Uterus (tissue), 4 donors: Measurements from ENCODE around the gene GMPPB. TPM values are rescaled to one million over a fixed set of nuclear protein-coding genes. Genes with fewer than 3 reads are reported as not detected.
A peak's percentile ranks its signal among the peaks of the same experiment; 100 is the strongest.
"Not testable (repeated sequence)": the region's sequence is repeated elsewhere in the genome, so short reads cannot be mapped to it uniquely, and the experiment has no call there.

Experiments used
- DNase-seq, 2 donors: peaks; one replicate each; pipeline ENCODE4 v3.0.0-alpha.2; 2019 to 2020
- H3K27ac ChIP-seq, 2 donors: fragments of 200-600 bp; sonication (generic); 1 replicate in 1 of 2; 2 replicates in 1 of 2; pipeline ENCODE4 v1.5.1; 2016 to 2018
- H3K27me3 ChIP-seq, 2 donors: fragments of 200-600 bp; sonication (generic); one replicate each; pipeline ENCODE4 v1.5.1; 2018 to 2019; ENCODE audit warnings: control low read depth in 1 of 2
- H3K36me3 ChIP-seq, 2 donors: fragments of 200-600 bp; sonication (generic); one replicate each; pipeline ENCODE4 v1.5.1; 2019; ENCODE audit warnings: control low read depth in 1 of 2
- H3K4me1 ChIP-seq, 2 donors: fragments of 200-600 bp; sonication (generic); one replicate each; pipeline ENCODE4 v1.5.1; 2018 to 2019; ENCODE audit warnings: control low read depth in 1 of 2
- H3K4me3 ChIP-seq, 2 donors: fragments of 200-600 bp; sonication (generic); 1 replicate in 1 of 2; 2 replicates in 1 of 2; pipeline ENCODE4 v1.5.1; 2018 to 2019; ENCODE audit warnings: mild to moderate bottlenecking in 1 of 2
- H3K9me3 ChIP-seq, 2 donors: fragments of 200-600 bp; sonication (generic); one replicate each; pipeline ENCODE4 v1.5.1; 2019; ENCODE audit warnings: control low read depth in 1 of 2
- CTCF ChIP-seq, 4 experiments: fragments of 200-600 bp in 2 of 4; fragments of 450-650 bp in 2 of 4; sonication (generic) in 2 of 4; IDR thresholded peaks; one replicate each; pipeline ENCODE4 v1.5.1; 2016 to 2019; ENCODE audit warnings: antibody characterized with exemption in 4 of 4, mild to moderate bottlenecking in 2 of 4, moderate library complexity in 1 of 4
- POLR2A ChIP-seq, 2 donors: fragments of 450-650 bp; IDR thresholded peaks; one replicate each; pipeline ENCODE4 v1.6.1; 2016; ENCODE audit warnings: antibody characterized with exemption in 2 of 2, mild to moderate bottlenecking in 1 of 2, moderate library complexity in 1 of 2
- intact Hi-C: fragments of 100-400 bp; cut with DNase I; formaldehyde crosslinking; loops from one replicate; pipeline ENCODE4 v1.15.1; 2023; ENCODE audit warnings: low total_unique reads
- total RNA-seq, 4 donors: library from RNA; depleted of rRNA in 3 of 4; stranded (reverse); fragments of >200 nt in 3 of 4; gene quantifications; one replicate each; pipeline versions ENCODE4 v1.1.0 to v1.2.4, GENCODE V29; 2014 to 2023
- donor health status: DM: yes; HTN: yes; CAD: no.

GMPPB gene
- total RNA-seq, 4 donors from 2014 or later: 7.7 to 44.8 (median 27.1) TPM

GRCh38 chr3:49701388-49702077, 22.2 kb downstream of the GMPPB start:
- no peak overlapping the region for H3K4me3 ChIP-seq
- no peaks in the 10 kb centered on the region for H3K9me3 ChIP-seq
- intact Hi-C loops: loop anchor here (10.0 kb wide), 1 partner anchor 133 kb away; no protein-coding TSS in a partner anchor
- no peaks in the 10 kb centered on the region for H3K4me1 ChIP-seq
- H3K27ac ChIP-seq: no peak overlapping the region
- no peaks in the 10 kb centered on the region for H3K27me3 ChIP-seq
- TF ChIP-seq CTCF (IDR thresholded peaks at IDR 0.05) (peak in 1 of 4 experiments; percentile 8), POLR2A (IDR thresholded peaks at IDR 0.05) (no peak)
- no peak for DNase-seq
- no peaks in the 10 kb centered on the region for H3K36me3 ChIP-seq

- Histone ChIP-seq H3K36me3 (no peaks in the 10 kb centered on the region), H3K27me3 (no peaks in the 10 kb centered on the region), H3K27ac (no peak overlapping the region), H3K4me3 (no peak overlapping the region), H3K4me1 (no peaks in the 10 kb centered on the region), H3K9me3 (no peaks in the 10 kb centered on the region)
- TF ChIP-seq CTCF (IDR thresholded peaks at IDR 0.05) (no peak), POLR2A (IDR thresholded peaks at IDR 0.05) (no peak)
- intact Hi-C loops: loop anchor here (10.0 kb wide), 1 partner anchor 134 kb away; no protein-coding TSS in a partner anchor
- no peak for DNase-seq
Measured at GRCh38 chr3:49700453-49701128, 23.2 kb downstream of the GMPPB start.

- Histone ChIP-seq H3K4me3 (no peak overlapping the region), H3K9me3 (no peaks in the 10 kb centered on the region), H3K4me1 (no peaks in the 10 kb centered on the region), H3K27me3 (no peaks in the 10 kb centered on the region), H3K27ac (no peak overlapping the region), H3K36me3 (no peaks in the 10 kb centered on the region)
- intact Hi-C loops: loop anchor here (10.0 kb wide), 1 partner anchor 135 kb away; no protein-coding TSS in a partner anchor
- TF ChIP-seq POLR2A (IDR thresholded peaks at IDR 0.05) (no peak), CTCF (IDR thresholded peaks at IDR 0.05) (no peak)
- no peak for DNase-seq
Measured at GRCh38 chr3:49700014-49700413, 23.7 kb downstream of the GMPPB start.

GRCh38 chr3:49699281-49699979, 24.3 kb downstream of the GMPPB start:
- Histone ChIP-seq H3K36me3 (no peaks in the 10 kb centered on the region), H3K4me3 (no peak overlapping the region), H3K9me3 (no peaks in the 10 kb centered on the region), H3K27me3 (no peaks in the 10 kb centered on the region), H3K4me1 (no peaks in the 10 kb centered on the region), H3K27ac (no peak overlapping the region)
- intact Hi-C loops: no loop called here
- TF ChIP-seq CTCF (IDR thresholded peaks at IDR 0.05): no peak
- TF ChIP-seq POLR2A (IDR thresholded peaks at IDR 0.05): no peak
- no peak for DNase-seq

GRCh38 chr3:49695350-49696015, 28.3 kb downstream of the GMPPB start:
- H3K4me1 ChIP-seq, H3K4me3 ChIP-seq, H3K27ac ChIP-seq, H3K27me3 ChIP-seq, DNase-seq, intact Hi-C loops, H3K9me3 ChIP-seq, H3K36me3 ChIP-seq: not testable (repeated sequence)

GRCh38 chr3:49694409-49695070, 29.2 kb downstream of the GMPPB start:
- H3K27ac ChIP-seq, H3K36me3 ChIP-seq, DNase-seq, intact Hi-C loops, H3K27me3 ChIP-seq, H3K4me3 ChIP-seq, H3K9me3 ChIP-seq: not testable (repeated sequence)
- peaks cover 0 to 12% of the 10 kb centered on the region in 2 donors for H3K4me1 ChIP-seq

GRCh38 chr3:49691481-49691880, 32.3 kb downstream of the GMPPB start:
- intact Hi-C loops, DNase-seq, H3K9me3 ChIP-seq, H3K36me3 ChIP-seq, H3K27me3 ChIP-seq, H3K4me3 ChIP-seq, H3K27ac ChIP-seq: not testable (repeated sequence)
- H3K4me1 ChIP-seq: peaks cover 0 to 12% of the 10 kb centered on the region in 2 donors

GRCh38 chr3:49690856-49691255, 32.9 kb downstream of the GMPPB start:
- H3K9me3 ChIP-seq, H3K4me3 ChIP-seq, H3K27ac ChIP-seq, intact Hi-C loops, DNase-seq, H3K36me3 ChIP-seq, H3K27me3 ChIP-seq: not testable (repeated sequence)
- peaks cover 0 to 12% of the 10 kb centered on the region in 2 donors for H3K4me1 ChIP-seq
